Left kidney (tissue), 8 donors: ENCODE measurements around the gene PLS1. TPM values are rescaled to one million over a fixed set of nuclear protein-coding genes. Genes with fewer than 3 reads are reported as not detected.
"Not testable (repeated sequence)": the region's sequence is repeated elsewhere in the genome, so short reads cannot be mapped to it uniquely, and the experiment has no call there.

ENCODE experiments used
- DNase-seq: peaks from one replicate; pipeline ENCODE4 v3.0.0-alpha.2; 2013
- long read RNA-seq, 8 donors: transcript quantifications; one replicate each; lab custom pipeline, GENCODE V29; 2026
- polyA plus RNA-seq: library from polyadenylated mRNA; unstranded; fragments of 120-200 nt; gene quantifications from one replicate; pipeline ENCODE4 v1.2.1, GENCODE V29; 2013; ENCODE audit not compliant: insufficient read length

The PLS1 gene, protein sequence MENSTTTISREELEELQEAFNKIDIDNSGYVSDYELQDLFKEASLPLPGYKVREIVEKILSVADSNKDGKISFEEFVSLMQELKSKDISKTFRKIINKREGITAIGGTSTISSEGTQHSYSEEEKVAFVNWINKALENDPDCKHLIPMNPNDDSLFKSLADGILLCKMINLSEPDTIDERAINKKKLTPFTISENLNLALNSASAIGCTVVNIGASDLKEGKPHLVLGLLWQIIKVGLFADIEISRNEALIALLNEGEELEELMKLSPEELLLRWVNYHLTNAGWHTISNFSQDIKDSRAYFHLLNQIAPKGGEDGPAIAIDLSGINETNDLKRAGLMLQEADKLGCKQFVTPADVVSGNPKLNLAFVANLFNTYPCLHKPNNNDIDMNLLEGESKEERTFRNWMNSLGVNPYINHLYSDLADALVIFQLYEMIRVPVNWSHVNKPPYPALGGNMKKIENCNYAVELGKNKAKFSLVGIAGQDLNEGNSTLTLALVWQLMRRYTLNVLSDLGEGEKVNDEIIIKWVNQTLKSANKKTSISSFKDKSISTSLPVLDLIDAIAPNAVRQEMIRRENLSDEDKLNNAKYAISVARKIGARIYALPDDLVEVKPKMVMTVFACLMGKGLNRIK
- polyA plus RNA-seq, result 28.9 TPM
- long read RNA-seq, donor 1, partial matches to known transcripts, result 0 of 3 reads
- long read RNA-seq, donor 1, other reads (novel, unspliced or antisense), result 0 of 3 reads
- long read RNA-seq, donor 2, transcript PLS1-202 (16 exons, 3,706 nt), result major isoform, 5 of 5 reads
- long read RNA-seq, donor 2, partial matches to known transcripts, result 0 of 5 reads
- long read RNA-seq, donor 2, other reads (novel, unspliced or antisense), result 0 of 5 reads
- long read RNA-seq, donor 3, transcript PLS1-202 (16 exons, 3,706 nt), result major isoform, 5 of 5 reads
- long read RNA-seq, donor 3, partial matches to known transcripts, result 0 of 5 reads
- long read RNA-seq, donor 3, other reads (novel, unspliced or antisense), result 0 of 5 reads
- long read RNA-seq, donor 4, result 0 reads
- long read RNA-seq, donor 5, transcript PLS1-202 (16 exons, 3,706 nt), result major isoform, 8 of 17 reads
- long read RNA-seq, donor 5, partial matches to known transcripts, result 9 of 17 reads
- long read RNA-seq, donor 5, other reads (novel, unspliced or antisense), result 0 of 17 reads
- long read RNA-seq, donor 6, partial matches to known transcripts, result 0 of 1 reads
- long read RNA-seq, donor 6, other reads (novel, unspliced or antisense), result 0 of 1 reads
- long read RNA-seq, donor 7, transcript PLS1-202 (16 exons, 3,706 nt), result major isoform, 9 of 16 reads
- long read RNA-seq, donor 7, partial matches to known transcripts, result 7 of 16 reads
- long read RNA-seq, donor 7, other reads (novel, unspliced or antisense), result 0 of 16 reads
- long read RNA-seq, donor 8, partial matches to known transcripts, result 0 of 2 reads
- long read RNA-seq, donor 8, other reads (novel, unspliced or antisense), result 0 of 2 reads

DNA sequence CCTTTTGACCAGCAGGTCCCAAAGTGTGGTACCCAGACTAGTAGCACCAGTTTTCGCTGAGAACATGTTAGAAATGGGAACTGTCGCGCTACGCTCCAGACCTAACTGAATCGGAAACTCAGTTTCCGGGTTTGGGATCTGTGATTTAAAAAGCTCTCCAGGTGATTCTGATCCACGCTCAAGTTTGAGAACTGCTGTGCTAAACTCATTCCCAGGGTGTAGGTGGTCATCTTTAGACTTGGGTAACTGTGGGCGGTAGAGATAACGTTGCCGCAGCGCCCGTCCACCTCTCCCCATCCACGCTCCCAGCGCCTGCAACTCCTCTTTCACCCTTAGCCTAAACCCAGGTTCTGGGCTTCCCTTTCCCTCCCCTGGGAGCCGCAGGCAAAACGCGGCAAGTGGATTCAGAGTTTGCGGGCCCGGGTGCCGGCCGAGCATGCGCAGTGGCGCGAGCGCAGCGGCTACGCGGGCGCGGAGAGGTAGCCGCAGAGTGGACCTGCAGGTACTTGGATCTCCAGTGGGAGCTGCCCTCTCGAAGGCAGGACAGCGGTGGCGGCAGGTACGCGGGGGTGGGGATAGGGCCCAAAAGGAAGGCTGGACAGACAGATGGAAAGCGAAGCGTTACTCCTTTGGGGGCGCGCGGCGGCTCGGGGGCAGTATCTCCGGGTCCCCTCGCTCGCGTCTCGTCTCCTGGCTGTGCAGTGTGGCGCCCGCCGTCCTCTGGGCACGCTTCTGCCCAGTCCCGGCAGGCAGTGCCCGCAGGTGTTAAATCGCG lies at the start of gene PLS1:
TSS of gene PLS1 (plus strand) at position 443 of the 775 bp plus-strand sequence. CDS start 67,845 bp downstream, outside the sequence.
- DNase-seq, result peak; percentile 87

DNA sequence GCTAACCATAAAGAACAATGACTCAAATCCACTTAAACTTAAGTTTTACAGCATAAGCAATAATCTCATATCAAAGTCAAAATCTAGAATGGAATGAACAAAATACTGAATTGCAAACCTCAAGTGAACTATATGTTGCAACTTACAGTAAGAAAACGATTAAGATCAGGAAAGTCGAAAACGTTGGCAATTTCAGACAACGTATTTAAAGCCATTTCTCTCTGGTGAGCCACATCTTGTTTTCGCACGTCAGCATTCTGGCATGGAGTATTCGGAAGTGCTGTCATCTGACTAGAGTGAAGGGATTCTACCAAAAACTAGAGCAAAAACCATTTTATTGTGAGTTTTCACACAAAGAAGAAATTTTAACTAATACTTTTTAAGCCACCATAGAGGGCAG lies 46.2 kb upstream of the PLS1 start:
- no peak for DNase-seq

- not testable (repeated sequence) for DNase-seq
Observed at GRCh38 chr3:142552579-142552978, 43.6 kb upstream of the PLS1 start.

- no peak for DNase-seq
Observed at GRCh38 chr3:142553741-142554140, 42.5 kb upstream of the PLS1 start.

DNA sequence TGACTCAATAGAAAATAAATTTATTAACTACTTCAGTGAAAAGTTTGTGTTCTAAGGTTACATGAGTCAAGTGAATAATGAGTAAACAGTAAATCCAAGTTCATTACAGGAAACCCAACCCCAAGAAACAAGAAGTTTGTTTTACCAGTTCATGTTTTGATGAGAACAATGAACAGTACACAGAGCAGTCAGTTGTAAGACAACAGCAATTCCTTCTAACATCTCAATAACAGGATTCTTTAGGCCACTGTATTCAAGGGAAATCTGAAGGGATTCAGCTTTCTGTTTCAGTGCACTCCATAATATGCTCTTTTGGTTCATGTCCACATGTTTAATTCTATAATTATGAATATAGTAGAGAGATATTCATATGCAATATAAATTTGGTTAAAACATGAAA lies 36.1 kb upstream of the PLS1 start:
- DNase-seq, result no peak

DNA sequence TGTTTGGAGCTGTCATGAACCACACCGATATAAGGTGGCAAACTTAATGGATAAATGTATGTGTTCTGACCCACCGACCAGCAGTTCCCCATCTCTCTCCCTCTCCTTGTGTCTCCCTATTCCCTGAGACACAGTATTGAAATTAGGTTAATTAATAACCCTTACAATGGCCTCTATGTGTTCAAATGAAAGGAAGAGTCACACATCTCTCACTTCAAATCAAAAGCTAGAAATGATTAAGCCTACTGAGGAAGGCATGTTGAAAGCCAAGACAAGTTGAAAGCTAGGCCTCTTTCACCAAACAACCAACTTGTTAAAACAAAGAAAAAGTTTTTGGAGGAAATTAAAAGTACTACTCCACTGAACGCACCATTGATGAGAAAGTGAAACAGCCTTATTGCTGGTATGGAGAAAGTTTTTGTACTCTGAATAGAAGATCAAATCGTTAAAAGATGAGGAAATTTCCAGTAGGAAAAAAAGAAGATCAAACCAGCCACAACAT lies 32.6 kb upstream of the PLS1 start:
- no peak for DNase-seq

- DNase-seq, result no peak
Observed at GRCh38 chr3:142566096-142566495, 30.1 kb upstream of the PLS1 start.

- no peak for DNase-seq
Observed at GRCh38 chr3:142568393-142569017, 27.7 kb upstream of the PLS1 start.

GRCh38 chr3:142569422-142569821 lies 26.8 kb upstream of the PLS1 start:
- DNase-seq, result not testable (repeated sequence)

GRCh38 chr3:142574223-142574622 lies 22.0 kb upstream of the PLS1 start:
- not testable (repeated sequence) for DNase-seq

GRCh38 chr3:142574665-142575064 lies 21.5 kb upstream of the PLS1 start:
- DNase-seq, result no peak

- no peak for DNase-seq
Observed at GRCh38 chr3:142576792-142577191, 19.4 kb upstream of the PLS1 start.

DNA sequence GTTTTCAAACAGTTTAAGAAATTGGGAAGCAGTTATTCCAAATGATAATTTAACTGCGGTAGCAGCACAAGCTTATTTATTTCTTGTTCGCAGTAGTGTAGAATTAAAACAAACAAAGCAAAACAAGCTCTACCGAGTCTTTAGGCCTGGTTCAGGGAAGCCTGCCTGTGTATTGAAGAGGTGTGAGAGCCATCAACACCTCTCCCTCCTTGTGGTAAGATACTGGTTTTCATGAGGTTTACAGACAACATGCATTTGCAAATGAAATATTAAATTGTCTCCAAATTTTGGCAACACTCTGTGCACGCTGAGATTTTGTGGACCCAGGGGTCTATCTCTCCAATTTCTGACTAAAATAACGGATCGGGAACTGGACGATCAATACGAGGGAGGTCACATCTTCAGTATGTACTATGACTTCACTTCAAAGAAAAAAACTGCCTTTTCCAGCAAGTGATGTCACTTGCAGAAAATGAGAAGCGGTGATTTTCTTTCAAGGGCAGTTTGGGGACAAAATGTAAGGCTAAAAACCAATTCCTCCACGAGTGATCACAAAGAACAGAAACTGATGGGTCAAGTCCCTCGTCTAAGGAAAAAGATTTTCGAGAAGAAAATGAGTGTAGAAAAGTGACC lies 18.4 kb upstream of the PLS1 start:
- DNase-seq, result no peak

GRCh38 chr3:142578329-142579223 lies 17.6 kb upstream of the PLS1 start, which contains the start of gene ATR:
Gene ATR, minus strand, starts transcription at chr3:142578733. Its CDS starts 29 bp downstream, at chr3:142578704.
- DNase-seq, result peak; percentile 96

GRCh38 chr3:142580061-142580423 lies 16.2 kb upstream of the PLS1 start:
- DNase-seq, result no peak

DNA sequence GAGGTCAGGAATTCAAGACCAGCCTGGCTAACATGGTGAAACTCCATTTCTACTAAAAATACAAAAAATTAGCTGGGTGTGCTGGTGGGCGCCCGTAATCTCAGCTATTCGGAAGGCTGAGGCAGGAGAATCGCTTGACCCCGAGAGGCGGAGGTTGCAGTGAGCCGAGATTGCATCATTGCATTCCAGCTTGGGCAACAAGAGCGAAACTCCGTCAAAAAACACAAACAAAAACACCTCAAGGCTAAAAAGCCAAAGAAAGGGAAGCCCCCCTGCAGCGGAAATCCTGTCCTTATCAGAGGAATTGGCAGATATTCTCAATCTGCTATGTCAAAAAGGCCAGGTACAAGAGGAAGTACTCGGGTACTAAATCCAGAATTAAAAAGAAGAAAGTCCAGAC lies 15.1 kb upstream of the PLS1 start:
- not testable (repeated sequence) for DNase-seq

- DNase-seq, result peak; percentile 79
Observed at GRCh38 chr3:142586803-142587406, 9.3 kb upstream of the PLS1 start.

DNA sequence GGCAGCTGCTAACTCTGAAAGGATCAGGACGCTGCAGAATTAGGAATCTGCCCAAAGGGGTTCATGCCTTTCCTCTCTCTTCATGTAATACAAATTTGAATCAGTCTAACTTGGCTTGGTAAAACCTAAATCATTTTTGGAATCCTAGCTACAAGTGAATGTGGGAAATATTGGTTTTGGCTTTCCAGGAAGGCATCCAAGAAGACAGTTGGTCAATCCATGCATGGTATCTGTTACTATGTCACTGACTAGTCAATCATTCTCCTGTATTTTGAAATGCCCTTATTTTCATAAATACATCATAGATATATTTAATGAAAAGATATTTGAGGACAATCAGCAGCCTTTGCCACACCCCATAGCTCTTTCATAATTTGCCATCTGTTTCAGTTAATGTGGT lies 7.5 kb upstream of the PLS1 start:
- DNase-seq, result no peak
